HepG2 (cell line): ENCODE results near the gene EIF3J. TPM values are rescaled to one million over a fixed set of nuclear protein-coding genes. Genes with fewer than 3 reads are reported as not detected.
A peak's percentile ranks its signal among the peaks of the same experiment; 100 is the strongest.

ENCODE experiments used
- BCL6 ChIP-seq: IDR thresholded peaks from 2 replicates; pipeline ENCODE4 v1.6.1; 2016; ENCODE audit warnings: missing genetic modification reagents, missing compliant biosample characterization
- CCAR2 ChIP-seq: fragments of 200-400 bp; formaldehyde crosslinking; optimal IDR thresholded peaks from 2 replicates; pipeline ENCODE3; 2018; ENCODE audit warnings: low read depth, mild to moderate bottlenecking, low read length, moderate library complexity
- CENPX ChIP-seq: sonication (generic); formaldehyde crosslinking; IDR thresholded peaks from 2 replicates; pipeline ENCODE4 v1.9.0; 2021; ENCODE audit warnings: mild to moderate bottlenecking, missing genetic modification reagents, moderate library complexity
- DDIT3 ChIP-seq: sonication (generic); formaldehyde crosslinking; IDR thresholded peaks from 2 replicates; pipeline ENCODE4 v1.4.0; 2020; ENCODE audit warnings: mild to moderate bottlenecking, missing genetic modification reagents
- E2F2 ChIP-seq: sonication (generic); formaldehyde crosslinking; IDR thresholded peaks from 2 replicates; pipeline ENCODE4 v1.4.0; 2020; ENCODE audit warnings: missing genetic modification reagents, borderline replicate concordance
- FOXK2 ChIP-seq: fragments of 450-650 bp; IDR thresholded peaks from 2 replicates; pipeline ENCODE4 v1.6.1; 2016
- HES4 ChIP-seq: sonication (generic); formaldehyde crosslinking; IDR thresholded peaks from 2 replicates; pipeline ENCODE4 v1.9.0; 2021; ENCODE audit warnings: mild to moderate bottlenecking, missing genetic modification reagents, borderline replicate concordance
- KLF12 ChIP-seq: sonication (generic); formaldehyde crosslinking; IDR thresholded peaks from 2 replicates; pipeline ENCODE4 v1.4.0; 2020; ENCODE audit warnings: missing genetic modification reagents, borderline replicate concordance
- MXD3 ChIP-seq: IDR thresholded peaks from 2 replicates; pipeline ENCODE4 v1.6.1; 2016; ENCODE audit warnings: mild to moderate bottlenecking, missing biosample characterization, missing genetic modification reagents
- NR2F6 ChIP-seq, 2 experiments: IDR thresholded peaks; 2 replicates each; pipeline ENCODE4 v1.6.1; 2016; ENCODE audit warnings: antibody characterized with exemption in 1 of 2, mild to moderate bottlenecking in 1 of 2
- PHF21A ChIP-seq: sonication (generic); formaldehyde crosslinking; IDR thresholded peaks from 2 replicates; pipeline ENCODE4 v1.5.0; 2020; ENCODE audit warnings: mild to moderate bottlenecking, missing genetic modification reagents
- PLRG1 ChIP-seq: fragments of 450-650 bp; conservative IDR thresholded peaks from 2 replicates; pipeline ENCODE4 v1.6.1; 2016
- RBFOX2 ChIP-seq: fragments of 200-400 bp; formaldehyde crosslinking; IDR thresholded peaks from 2 replicates; pipeline ENCODE4 v1.6.1; 2017; ENCODE audit warnings: low read depth, mild to moderate bottlenecking, low read length
- RBM39 ChIP-seq: fragments of 200-400 bp; formaldehyde crosslinking; IDR thresholded peaks from one replicate; pipeline ENCODE4 v1.6.1; 2018; ENCODE audit warnings: antibody characterized with exemption, mild to moderate bottlenecking, low read depth, low read length; ENCODE audit not compliant: poor library complexity, severe bottlenecking
- RELA ChIP-seq: sonication (generic); formaldehyde crosslinking; IDR thresholded peaks from 2 replicates; pipeline ENCODE4 v1.4.0; 2020; ENCODE audit warnings: missing genetic modification reagents
- RFXAP ChIP-seq: sonication (generic); formaldehyde crosslinking; IDR thresholded peaks from 2 replicates; pipeline ENCODE4 v1.4.0; 2020; ENCODE audit warnings: missing genetic modification reagents, borderline replicate concordance
- WIZ ChIP-seq: sonication (generic); formaldehyde crosslinking; IDR thresholded peaks from 2 replicates; pipeline ENCODE4 v1.5.1; 2020; ENCODE audit warnings: mild to moderate bottlenecking, missing genetic modification reagents
- ZNF10 ChIP-seq: sonication (generic); formaldehyde crosslinking; IDR thresholded peaks from 2 replicates; pipeline ENCODE4 v1.4.0; 2020; ENCODE audit warnings: mild to moderate bottlenecking, low read depth, missing genetic modification reagents, borderline replicate concordance
- ZNF142 ChIP-seq: sonication (generic); formaldehyde crosslinking; IDR thresholded peaks from 2 replicates; pipeline ENCODE4 v1.4.0; 2020; ENCODE audit warnings: missing genetic modification reagents
- ZNF432 ChIP-seq: sonication (generic); formaldehyde crosslinking; IDR thresholded peaks from 2 replicates; pipeline ENCODE4 v1.5.0; 2020; ENCODE audit warnings: missing genetic modification reagents, mild to moderate bottlenecking, borderline replicate concordance
- ZNF441 ChIP-seq: sonication (generic); formaldehyde crosslinking; IDR thresholded peaks from 2 replicates; pipeline ENCODE4 v1.7.0; 2021; ENCODE audit warnings: missing genetic modification reagents, borderline replicate concordance
- ZNF720 ChIP-seq: sonication (generic); formaldehyde crosslinking; IDR thresholded peaks from 2 replicates; pipeline ENCODE4 v1.4.0; 2020; ENCODE audit warnings: missing genetic modification reagents
- ZNF776 ChIP-seq: sonication (generic); formaldehyde crosslinking; IDR thresholded peaks from 2 replicates; pipeline ENCODE4 v1.4.0; 2020; ENCODE audit warnings: mild to moderate bottlenecking, missing genetic modification reagents
- ZNF883 ChIP-seq: sonication (generic); formaldehyde crosslinking; IDR thresholded peaks from 2 replicates; pipeline ENCODE4 v1.5.1; 2020; ENCODE audit warnings: mild to moderate bottlenecking, missing genetic modification reagents; ENCODE audit errors: not compliant biosample characterization
- polyA plus RNA-seq, 8 experiments: library from polyadenylated mRNA; depleted of rRNA in 3 of 8; stranded (reverse) in 7 of 8; unstranded in 1 of 8; fragments of >200 nt; fragmentation: Illumina TruSeq in 4 of 8; extraction: Trizol in 4 of 8; gene quantifications; 2 replicates each; pipeline versions ENCODE4 v1.2.1 to v1.2.3, GENCODE V29; 2011 to 2016; ENCODE audit warnings: low read depth in 4 of 8, missing spikeins in 1 of 8, mixed read lengths in 1 of 8; ENCODE audit not compliant: insufficient read depth in 1 of 8
- total RNA-seq, 5 experiments: library from RNA; depleted of rRNA; stranded (reverse); fragments of >200 nt; fragmentation: Illumina TruSeq; extraction: Trizol; gene quantifications; 2 replicates each; pipeline ENCODE4 v1.2.3, GENCODE V29; 2016; ENCODE audit warnings: low read depth in 1 of 5

Gene EIF3J
- total and polyA plus RNA-seq, 2 of the 13 experiments (the other 11 are each of a cell fraction or from before 2014, with no cell fraction given): 51.7 to 69.2 TPM

GRCh38 chr15:44536302-44536961 is 515 bp upstream of the EIF3J start (continued):
- TF ChIP-seq ZNF142: no peak
- TF ChIP-seq ZNF10 (CRISPR knock-in tag): no peak
- TF ChIP-seq NR2F6 (IDR thresholded peaks at IDR 0.05): no peak
- TF ChIP-seq NR2F6 (CRISPR knock-in tag; IDR thresholded peaks at IDR 0.05): no peak
- no peak for TF ChIP-seq WIZ (CRISPR knock-in tag)
- TF ChIP-seq ZNF883: no peak
- TF ChIP-seq CENPX (CRISPR knock-in tag): no peak
- TF ChIP-seq PLRG1: no peak
- TF ChIP-seq PHF21A (CRISPR knock-in tag): no peak
- no peak for TF ChIP-seq ZNF776 (CRISPR knock-in tag)
- peak; percentile 35 for TF ChIP-seq RBM39
- TF ChIP-seq MXD3 (CRISPR knock-in tag): 0 out of 2 replicates have a peak, but pooled peaks have one; percentile 53
- peak; percentile 71 for TF ChIP-seq RBFOX2
- peak; percentile 18; the same call in 1 of the 2 replicates for TF ChIP-seq ZNF441
- TF ChIP-seq BCL6 (CRISPR knock-in tag): 0 out of 2 replicates have a peak, but pooled peaks have one; percentile 48
- TF ChIP-seq E2F2: no peak
- TF ChIP-seq RFXAP (CRISPR knock-in tag): no peak; the same call in 1 of the 2 replicates
- TF ChIP-seq KLF12: 0 out of 2 replicates have a peak, but pooled peaks have one; percentile 8
- no peak for TF ChIP-seq CCAR2
- TF ChIP-seq FOXK2: no peak
- no peak for TF ChIP-seq DDIT3
- no peak for TF ChIP-seq ZNF720 (CRISPR knock-in tag)
- no peak for TF ChIP-seq RELA (CRISPR knock-in tag)
- TF ChIP-seq HES4 (CRISPR knock-in tag): 0 out of 2 replicates have a peak, but pooled peaks have one; percentile 56
- TF ChIP-seq ZNF432 (CRISPR knock-in tag): no peak
